ENCODE data around the gene WDFY1. TPM values are rescaled to one million over a fixed set of nuclear protein-coding genes. Genes with fewer than 3 reads are reported as not detected.
A peak's percentile ranks its signal among the peaks of the same experiment; 100 is the strongest.

WDFY1 gene
- total and polyA plus RNA-seq, 9 of the 15 experiments (the other 6 are each of a cell fraction or from before 2014, with no cell fraction given) = 5.4 to 27.6 (median 17.5) TPM

- TF ChIP-seq ZNF431 (CRISPR knock-in tag; IDR thresholded peaks at IDR 0.05) = 0 out of 2 replicates have a peak, but pooled peaks have one; percentile 44
- peak; percentile 95 for TF ChIP-seq SMAD4 (CRISPR knock-in tag; conservative IDR thresholded peaks at IDR 0.05)
- no peak for TF ChIP-seq ZNF354B (CRISPR knock-in tag; IDR thresholded peaks at IDR 0.05)
- no peak for TF ChIP-seq ZNF274 (IDR thresholded peaks at IDR 0.05; ENCODE audit: borderline replicate concordance, low read depth, low read length)
- no peak for TF ChIP-seq ASH1L (IDR thresholded peaks at IDR 0.05; ENCODE audit: borderline replicate concordance, low read depth, partially characterized antibody)
- no peak for TF ChIP-seq ZNF253 (CRISPR knock-in tag; conservative IDR thresholded peaks at IDR 0.05)
- TF ChIP-seq DMBX1 (CRISPR knock-in tag; IDR thresholded peaks at IDR 0.05; ENCODE audit: borderline replicate concordance) = no peak
- no peak for TF ChIP-seq NCOA4 (IDR thresholded peaks at IDR 0.05; ENCODE audit: partially characterized antibody)
- no peak for TF ChIP-seq KLF1 (tag; IDR thresholded peaks at IDR 0.05)
- no peak for TF ChIP-seq CREB5 (CRISPR knock-in tag; IDR thresholded peaks at IDR 0.05)
- no peak for TF ChIP-seq ZBTB1 (CRISPR knock-in tag; IDR thresholded peaks at IDR 0.05; ENCODE audit: borderline replicate concordance, low read depth)
- no peak for TF ChIP-seq MCM2 (IDR thresholded peaks at IDR 0.05; ENCODE audit: low read depth)
- TF ChIP-seq PTTG1 (tag; IDR thresholded peaks at IDR 0.05; ENCODE audit: low read depth) = no peak
- TF ChIP-seq BRF2 (IDR thresholded peaks at IDR 0.05; ENCODE audit: borderline replicate concordance, insufficient read depth, insufficient read length) = no peak
- no peak for TF ChIP-seq ZNF644 (tag; IDR thresholded peaks at IDR 0.05; ENCODE audit: low read depth)
- no peak for TF ChIP-seq SETDB1 (IDR thresholded peaks at IDR 0.05; ENCODE audit: low read length)
- peak; percentile 89 to 91 for TF ChIP-seq MAZ (CRISPR knock-in tag; conservative IDR thresholded peaks at IDR 0.05 in 1 of 2, IDR thresholded peaks at IDR 0.05 in 1 of 2)
- TF ChIP-seq IRF9 (tag; IDR thresholded peaks at IDR 0.05) = no peak
- TF ChIP-seq SPI1 (IDR thresholded peaks at IDR 0.05; ENCODE audit: borderline replicate concordance, low read depth, low read length) = no peak
- TF ChIP-seq NR2C1 (IDR thresholded peaks at IDR 0.05) = no peak
- TF ChIP-seq NR2C1 (tag; IDR thresholded peaks at IDR 0.05) = no peak
- TF ChIP-seq ZNF707 (CRISPR knock-in tag; conservative IDR thresholded peaks at IDR 0.05) = no peak
- no peak for TF ChIP-seq ZNF445 (CRISPR knock-in tag; IDR thresholded peaks at IDR 0.05; ENCODE audit: low read depth)
- TF ChIP-seq PRPF4 (IDR thresholded peaks at IDR 0.05; ENCODE audit: insufficient read depth, low read depth, low read length, poor library complexity, severe bottlenecking) = no peak
- TF ChIP-seq MCM5 (IDR thresholded peaks at IDR 0.05; ENCODE audit: low read depth) = no peak
- TF ChIP-seq ZNF77 (CRISPR knock-in tag; IDR thresholded peaks at IDR 0.05) = no peak
- TF ChIP-seq ELF1 (tag; IDR thresholded peaks at IDR 0.05) = no peak
Measured at GRCh38 chr2:223944703-223945531, at the start of gene WDFY1 (continued).

All from K562 (cell line).